GM12874 (cell line): Measurements from ENCODE around the gene PLAGL2.

Source experiments
- CTCF ChIP-seq: IDR thresholded peaks from 2 replicates; pipeline ENCODE4 v1.5.1; 2011; ENCODE audit warnings: low read depth, mild to moderate bottlenecking, control low read depth, low read length, moderate library complexity; ENCODE audit not compliant: insufficient read depth

Gene PLAGL2

GRCh38 chr20:32227744-32228688 lies 20.5 kb upstream of the PLAGL2 start:
- TF ChIP-seq CTCF, result no peak

DNA sequence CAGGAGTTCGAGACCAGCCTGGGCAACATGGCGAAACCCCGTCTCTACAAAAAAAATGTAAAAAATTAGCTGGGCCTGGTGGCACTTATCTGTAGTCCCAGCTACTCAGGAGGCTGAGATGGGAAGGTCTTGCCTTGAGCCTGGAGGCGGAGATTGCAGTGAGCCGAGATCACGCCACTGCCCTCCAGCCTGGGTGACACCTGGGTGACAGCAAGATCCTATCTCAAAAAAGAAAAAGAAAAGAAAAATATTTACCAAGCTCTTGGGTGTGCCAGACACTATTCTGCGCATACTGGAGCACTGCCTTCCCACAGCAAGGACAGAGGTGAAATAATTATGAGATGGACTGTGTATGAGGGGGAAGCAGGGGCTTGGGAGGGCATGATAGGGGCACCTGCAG lies 19.8 kb upstream of the PLAGL2 start:
- no peak for TF ChIP-seq CTCF

DNA sequence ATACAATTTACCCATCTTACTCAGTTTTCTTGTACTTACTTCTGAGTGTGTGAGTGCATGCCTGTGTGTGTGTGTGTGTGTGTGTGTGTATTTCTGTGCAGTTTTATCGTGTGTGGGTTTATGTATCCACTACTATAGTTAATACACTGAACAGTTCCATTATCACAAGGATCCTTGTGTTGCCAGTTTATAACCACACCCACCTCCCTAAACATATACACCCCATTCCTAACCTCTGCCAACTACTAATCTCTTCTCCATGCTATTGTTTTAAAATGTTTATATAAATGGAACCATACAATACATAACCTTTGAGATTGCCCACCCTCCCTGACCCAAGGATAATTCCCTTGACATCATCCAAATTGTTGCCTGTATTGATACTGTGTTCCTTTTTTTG lies 18.8 kb upstream of the PLAGL2 start:
- no peak for TF ChIP-seq CTCF

GRCh38 chr20:32224463-32224862 lies 16.9 kb upstream of the PLAGL2 start:
- TF ChIP-seq CTCF, result no peak

DNA sequence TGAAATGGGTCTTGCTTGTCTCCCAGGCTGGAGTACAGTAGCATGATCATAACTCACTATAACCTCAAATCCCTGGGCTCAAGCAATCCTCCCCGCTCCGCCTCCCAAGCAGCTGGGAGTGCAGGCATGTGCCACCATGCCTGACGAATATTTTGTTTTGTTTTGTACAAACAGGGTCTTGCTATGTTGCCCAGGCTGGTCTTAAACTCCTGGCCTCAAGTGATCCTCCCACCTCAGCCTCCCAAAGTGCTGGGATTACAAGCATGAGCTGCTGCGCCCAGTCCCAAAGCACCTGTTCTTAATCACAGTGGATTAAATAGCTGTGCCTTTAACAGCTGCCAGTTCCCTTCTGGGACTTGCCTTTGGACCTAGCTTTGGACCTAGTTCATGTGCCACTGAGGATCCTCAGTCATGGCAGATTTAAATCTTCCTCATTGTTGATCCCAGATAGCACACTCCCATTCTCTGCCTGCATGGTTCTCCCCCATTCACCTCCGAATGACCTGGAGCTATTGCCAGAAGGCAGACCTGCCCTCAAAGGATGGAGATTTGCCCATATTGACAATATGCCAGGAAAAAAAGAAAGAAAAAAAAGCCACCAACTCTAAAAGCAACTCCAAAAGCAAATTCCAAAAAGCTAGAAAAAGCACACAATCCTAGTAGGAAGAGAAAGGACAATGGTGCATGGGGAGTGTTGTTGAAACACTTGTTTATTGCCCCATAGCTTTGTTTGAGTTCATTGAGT lies 10.8 kb upstream of the PLAGL2 start:
- TF ChIP-seq CTCF, result no peak

DNA sequence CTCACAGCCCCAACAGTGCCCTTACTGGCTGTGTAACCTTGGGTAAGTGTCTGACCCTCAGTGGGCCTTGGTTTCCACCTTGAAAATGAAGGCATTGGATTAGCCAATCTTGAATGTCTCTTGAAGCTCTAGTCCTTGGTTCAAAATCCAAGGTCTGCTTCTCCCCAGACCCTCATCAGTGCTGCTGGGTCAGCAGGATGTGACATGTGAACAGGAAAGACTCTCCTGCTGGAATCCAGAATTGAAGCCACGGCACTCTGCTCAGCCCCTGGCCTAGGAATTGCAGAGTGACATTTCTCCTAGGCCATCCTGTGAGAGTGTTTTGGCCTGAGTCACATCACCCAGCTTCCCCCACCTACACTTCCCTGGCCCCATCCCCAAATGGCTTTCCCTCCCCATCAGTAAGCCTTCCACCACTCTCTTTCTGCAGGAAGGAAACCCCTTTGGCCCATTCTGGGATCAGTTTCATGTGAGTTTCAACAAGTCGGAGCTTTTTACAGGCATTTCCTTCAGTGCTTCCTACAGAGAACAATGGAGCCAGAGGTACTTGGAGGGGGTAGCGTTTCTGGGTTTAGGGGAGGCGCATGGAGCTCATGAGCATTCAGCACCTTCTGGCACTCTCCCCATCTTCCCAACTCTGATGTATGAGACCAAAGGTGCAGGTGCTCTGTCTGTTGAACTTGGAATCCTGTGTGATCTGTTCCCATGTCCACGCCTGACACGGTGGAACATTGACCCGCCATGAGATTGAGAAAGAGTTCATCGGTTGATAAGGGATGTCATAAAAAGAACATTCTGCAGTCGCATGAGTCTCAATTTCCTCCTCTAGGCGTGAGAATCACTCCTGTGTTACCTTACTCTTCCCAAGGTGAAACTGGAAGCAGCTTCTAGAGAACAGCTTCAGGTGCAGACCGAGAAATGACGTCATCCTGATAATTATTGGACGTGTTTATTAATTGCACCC lies 8.9 kb upstream of the PLAGL2 start:
- TF ChIP-seq CTCF, result no peak

- TF ChIP-seq CTCF, result no peak
Observed at GRCh38 chr20:32215729-32216128, 8.2 kb upstream of the PLAGL2 start.
